Esophagus squamous epithelium (tissue), 5 donors: ENCODE measurements around the gene F2RL2. TPM values are rescaled to one million over a fixed set of nuclear protein-coding genes. Genes with fewer than 3 reads are reported as not detected.
"Not testable (repeated sequence)": the region's sequence is repeated elsewhere in the genome, so short reads cannot be mapped to it uniquely, and the experiment has no call there.

Experiments
- DNase-seq: peaks from one replicate; lab custom pipeline; 2025; lab: John Stamatoyannopoulos, UW
- H3K27ac ChIP-seq, 4 donors: fragments of 200-600 bp; sonication (generic); one replicate each; pipeline ENCODE4 v1.5.1; 2016 to 2019; ENCODE audit warnings: mild to moderate bottlenecking in 1 of 4
- H3K27me3 ChIP-seq, 4 donors: fragments of 200-600 bp; sonication (generic); 1 replicate in 3 of 4; 2 replicates in 1 of 4; pipeline versions ENCODE4 v1.5.1 to v1.6.0; 2017 to 2021; ENCODE audit warnings: antibody characterized with exemption in 1 of 4
- H3K36me3 ChIP-seq, 3 donors: fragments of 200-600 bp; sonication (generic); one replicate each; pipeline ENCODE4 v1.5.1; 2016 to 2019
- H3K4me1 ChIP-seq, 3 donors: fragments of 200-600 bp; sonication (generic); one replicate each; pipeline ENCODE4 v1.5.1; 2017 to 2019
- H3K4me3 ChIP-seq, 4 donors: fragments of 200-600 bp; sonication (generic); 1 replicate in 3 of 4; 2 replicates in 1 of 4; pipeline ENCODE4 v1.5.1; 2016 to 2019; ENCODE audit warnings: mild to moderate bottlenecking in 2 of 4, moderate library complexity in 1 of 4
- H3K9me3 ChIP-seq, 3 donors: fragments of 200-600 bp; sonication (generic); one replicate each; pipeline ENCODE4 v1.5.1; 2016 to 2019
- POLR2A ChIP-seq, 4 donors: fragments of 450-650 bp; IDR thresholded peaks; one replicate each; pipeline ENCODE4 v1.6.1; 2017; ENCODE audit warnings: antibody characterized with exemption in 4 of 4, mild to moderate bottlenecking in 4 of 4, moderate library complexity in 3 of 4
- WGBS, 2 donors: methylation state at CpG; one replicate each; pipeline ENCODE4 v1.1.5; 2018; 5-methylcytosine and 5-hydroxymethylcytosine counted together
- intact Hi-C: fragments of 100-400 bp; cut with DNase I; formaldehyde crosslinking; loops from one replicate; pipeline ENCODE4 v1.15.0; 2022
- total RNA-seq, 4 donors: library from RNA; depleted of rRNA; stranded (reverse); fragments of >200 nt; gene quantifications; one replicate each; pipeline ENCODE4 v1.1.0, GENCODE V29; 2016
- TF ChIP-seq, protein P1 (sequence below), 6 experiments: fragments of 450-650 bp in 4 of 6; fragments of 200-600 bp in 2 of 6; sonication (generic) in 2 of 6; IDR thresholded peaks; one replicate each; pipeline ENCODE4 v1.5.1; 2016 to 2019; ENCODE audit warnings: antibody characterized with exemption in 6 of 6, mild to moderate bottlenecking in 4 of 6, moderate library complexity in 4 of 6
- donor health status: DM: yes; HTN: yes; CAD: no.

The F2RL2 gene
- total RNA-seq, 4 donors from 2014 or later = 0.18 to 0.76 (median 0.44) TPM

- Histone ChIP-seq H3K4me1 (peaks cover 0 to 21% (median 0%) of the 10 kb centered on the region in 3 donors), H3K36me3 (no peaks in the 10 kb centered on the region), H3K4me3 (no peak overlapping the region), H3K27ac (no peak overlapping the region), H3K27me3 (no peaks in the 10 kb centered on the region), H3K9me3 (no peaks in the 10 kb centered on the region)
- intact Hi-C loops = no loop called here
- DNase-seq = no peak
- WGBS, 2 donors = 47 to 50% methylated on average over 6 to 9 of the region's 9 CpGs
- TF ChIP-seq, protein P1, sequence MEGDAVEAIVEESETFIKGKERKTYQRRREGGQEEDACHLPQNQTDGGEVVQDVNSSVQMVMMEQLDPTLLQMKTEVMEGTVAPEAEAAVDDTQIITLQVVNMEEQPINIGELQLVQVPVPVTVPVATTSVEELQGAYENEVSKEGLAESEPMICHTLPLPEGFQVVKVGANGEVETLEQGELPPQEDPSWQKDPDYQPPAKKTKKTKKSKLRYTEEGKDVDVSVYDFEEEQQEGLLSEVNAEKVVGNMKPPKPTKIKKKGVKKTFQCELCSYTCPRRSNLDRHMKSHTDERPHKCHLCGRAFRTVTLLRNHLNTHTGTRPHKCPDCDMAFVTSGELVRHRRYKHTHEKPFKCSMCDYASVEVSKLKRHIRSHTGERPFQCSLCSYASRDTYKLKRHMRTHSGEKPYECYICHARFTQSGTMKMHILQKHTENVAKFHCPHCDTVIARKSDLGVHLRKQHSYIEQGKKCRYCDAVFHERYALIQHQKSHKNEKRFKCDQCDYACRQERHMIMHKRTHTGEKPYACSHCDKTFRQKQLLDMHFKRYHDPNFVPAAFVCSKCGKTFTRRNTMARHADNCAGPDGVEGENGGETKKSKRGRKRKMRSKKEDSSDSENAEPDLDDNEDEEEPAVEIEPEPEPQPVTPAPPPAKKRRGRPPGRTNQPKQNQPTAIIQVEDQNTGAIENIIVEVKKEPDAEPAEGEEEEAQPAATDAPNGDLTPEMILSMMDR (IDR thresholded peaks at IDR 0.05) = no peak
- no peak for TF ChIP-seq POLR2A (IDR thresholded peaks at IDR 0.05)
Measured at GRCh38 chr5:76607353-76607871, 15.8 kb downstream of the F2RL2 start.

DNA sequence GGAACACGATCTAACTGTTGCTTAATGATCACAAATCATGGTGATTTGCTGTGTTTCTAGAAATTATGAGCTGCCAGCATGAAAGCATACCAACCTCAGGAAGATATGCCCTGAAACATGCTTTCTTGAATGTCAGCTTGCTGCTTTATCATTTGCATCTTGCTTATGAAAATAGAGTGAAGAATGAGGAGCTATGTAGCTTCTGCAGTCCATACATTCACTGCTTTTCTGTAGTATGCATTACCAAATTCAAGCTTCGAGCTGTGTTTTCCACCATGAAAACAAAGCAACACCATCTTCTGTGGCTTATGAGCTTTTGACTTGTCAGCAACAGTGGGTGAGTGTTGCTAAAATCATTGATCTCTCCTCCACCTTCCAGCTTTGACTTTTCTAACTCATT, 16.5 kb downstream of the F2RL2 start:
- TF ChIP-seq POLR2A (IDR thresholded peaks at IDR 0.05) = no peak
- 77 to 83% methylated on average over 2 of the region's 2 CpGs for WGBS, 2 donors
- DNase-seq = no peak
- Histone ChIP-seq H3K9me3 (no peaks in the 10 kb centered on the region), H3K27me3 (no peaks in the 10 kb centered on the region), H3K4me1 (peaks cover 0 to 27% (median 0%) of the 10 kb centered on the region in 3 donors), H3K27ac (no peak overlapping the region), H3K4me3 (no peak overlapping the region), H3K36me3 (no peaks in the 10 kb centered on the region)
- intact Hi-C loops = no loop called here

DNA sequence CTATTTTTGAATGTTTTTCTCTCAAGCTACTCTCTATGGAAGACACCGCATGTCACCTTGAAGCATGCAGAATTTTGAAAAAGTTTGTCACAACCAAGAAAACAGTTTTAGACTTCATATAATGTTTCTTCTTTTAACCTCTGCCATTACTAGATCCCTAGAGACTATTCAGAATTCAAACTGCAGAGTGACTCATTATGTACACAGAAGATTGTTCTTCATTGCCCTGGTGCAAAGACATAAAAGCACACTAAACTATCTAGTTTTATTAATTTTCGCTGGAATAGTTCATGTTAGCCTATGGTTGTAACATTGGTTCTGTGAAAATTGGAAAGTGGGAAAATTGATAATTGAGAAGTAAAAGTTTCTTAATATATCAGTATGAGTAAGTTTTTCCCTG, 18.4 kb downstream of the F2RL2 start:
- no peaks in the 10 kb centered on the region for H3K36me3 ChIP-seq
- no peak for DNase-seq
- TF ChIP-seq POLR2A (IDR thresholded peaks at IDR 0.05) = no peak
- TF ChIP-seq, protein P1 (IDR thresholded peaks at IDR 0.05) = no peak
- no peaks in the 10 kb centered on the region for H3K9me3 ChIP-seq
- no peaks in the 10 kb centered on the region for H3K27me3 ChIP-seq
- H3K4me3 ChIP-seq = no peak overlapping the region
- WGBS, 2 donors = 56 to 63% methylated on average over 2 of the region's 2 CpGs
- H3K27ac ChIP-seq = no peak overlapping the region
- intact Hi-C loops = loop anchor here (5.0 kb wide), 1 partner anchor 172 kb away; no protein-coding TSS in a partner anchor
- H3K4me1 ChIP-seq = peaks cover 0 to 29% (median 0%) of the 10 kb centered on the region in 3 donors

GRCh38 chr5:76603991-76604390, 19.2 kb downstream of the F2RL2 start:
- intact Hi-C loops = loop anchor here (5.0 kb wide), 1 partner anchor 173 kb away; no protein-coding TSS in a partner anchor
- WGBS, 2 donors = 59 to 80% methylated on average over 1 of the region's 1 CpG
- not testable (repeated sequence) for H3K36me3 ChIP-seq

GRCh38 chr5:76602094-76602726, 21.0 kb downstream of the F2RL2 start:
- WGBS, 2 donors = 82 to 88% methylated on average over 2 of the region's 2 CpGs
- no peak overlapping the region for H3K4me3 ChIP-seq
- no peak for TF ChIP-seq POLR2A (IDR thresholded peaks at IDR 0.05)
- TF ChIP-seq, protein P1 (IDR thresholded peaks at IDR 0.05) = no peak
- intact Hi-C loops = loop anchor here (5.0 kb wide), 1 partner anchor 175 kb away; no protein-coding TSS in a partner anchor
- peaks cover 0 to 3% (median 0%) of the 10 kb centered on the region in 3 donors for H3K36me3 ChIP-seq
- no peaks in the 10 kb centered on the region for H3K27me3 ChIP-seq
- peaks cover 0 to 29% (median 0%) of the 10 kb centered on the region in 3 donors for H3K4me1 ChIP-seq
- no peaks in the 10 kb centered on the region for H3K9me3 ChIP-seq
- no peak for DNase-seq
- no peak overlapping the region for H3K27ac ChIP-seq

More at GRCh38 chr5:76603991-76604390, 19.2 kb downstream of the F2RL2 start:
- H3K4me1 ChIP-seq = peaks cover 0 to 29% (median 0%) of the 10 kb centered on the region in 3 donors
- H3K4me3 ChIP-seq, H3K9me3 ChIP-seq, H3K27ac ChIP-seq, DNase-seq, H3K27me3 ChIP-seq: not testable (repeated sequence)

DNA sequence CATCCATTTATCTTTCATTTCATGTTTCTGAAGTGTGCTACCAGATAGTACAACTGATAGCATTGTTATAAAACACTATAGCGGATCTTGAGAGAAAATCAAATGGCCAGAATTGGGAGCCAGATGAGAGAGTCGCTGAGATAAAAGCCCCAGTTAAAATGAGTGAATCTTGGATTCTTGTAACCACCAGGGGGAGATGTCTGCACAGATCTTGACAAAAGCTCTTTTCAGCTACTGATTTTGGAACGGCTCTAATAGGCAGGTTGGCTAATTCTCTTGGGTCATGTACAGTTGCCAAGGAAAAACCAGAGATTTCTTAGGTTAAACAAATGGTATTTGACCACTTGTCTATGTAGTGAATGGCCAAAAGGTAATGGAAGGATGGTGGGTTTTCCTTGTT, 21.7 kb downstream of the F2RL2 start:
- H3K27me3 ChIP-seq = no peaks in the 10 kb centered on the region
- peaks cover 0 to 29% (median 0%) of the 10 kb centered on the region in 3 donors for H3K4me1 ChIP-seq
- DNase-seq = no peak
- no peak overlapping the region for H3K4me3 ChIP-seq
- H3K9me3 ChIP-seq = no peaks in the 10 kb centered on the region
- intact Hi-C loops = loop anchor here (5.0 kb wide), 1 partner anchor 176 kb away; no protein-coding TSS in a partner anchor
- H3K27ac ChIP-seq = no peak overlapping the region
- WGBS, 2 donors = 12 to 23% methylated on average over 3 of the region's 3 CpGs
- peaks cover 0 to 4% (median 0%) of the 10 kb centered on the region in 3 donors for H3K36me3 ChIP-seq
- TF ChIP-seq, protein P1 (IDR thresholded peaks at IDR 0.05) = peak; percentile 58 to 79 (median 72)
- no peak for TF ChIP-seq POLR2A (IDR thresholded peaks at IDR 0.05)
